B cell (primary cell): ENCODE measurements around the gene RUFY3.

ENCODE experiments used
- EZH2 ChIP-seq: IDR thresholded peaks from 2 replicates; pipeline ENCODE4 v1.6.1; 2012; ENCODE audit warnings: borderline replicate concordance, low read depth, mild to moderate bottlenecking, moderate library complexity, low read length; ENCODE audit not compliant: insufficient read depth, poor library complexity, severe bottlenecking
- TF ChIP-seq, protein P1 (sequence below): fragments of 200-600 bp; IDR thresholded peaks from one replicate; pipeline ENCODE4 v1.8.0; 2022; ENCODE audit warnings: antibody characterized with exemption, mild to moderate bottlenecking

DNA sequence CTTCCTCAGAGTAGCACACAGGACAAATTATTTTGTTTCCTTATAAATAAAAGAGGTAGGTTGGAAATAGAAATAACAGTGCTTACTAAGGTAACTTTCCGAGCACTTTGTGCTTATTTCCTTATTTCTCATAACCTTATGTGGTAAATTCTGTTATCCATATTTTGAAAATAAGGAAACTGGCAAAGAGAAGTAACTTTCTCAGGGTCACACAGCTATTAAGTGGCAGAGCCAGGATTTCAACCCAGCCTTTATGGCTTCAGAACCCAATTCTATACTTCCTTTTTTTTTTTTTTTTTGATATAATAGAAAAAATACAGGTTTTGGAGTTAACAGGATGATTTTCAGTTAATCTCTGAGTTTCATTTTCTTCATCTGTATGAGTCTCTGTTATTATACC is 30.1 kb upstream of the RUFY3 start:
- TF ChIP-seq, protein P1, sequence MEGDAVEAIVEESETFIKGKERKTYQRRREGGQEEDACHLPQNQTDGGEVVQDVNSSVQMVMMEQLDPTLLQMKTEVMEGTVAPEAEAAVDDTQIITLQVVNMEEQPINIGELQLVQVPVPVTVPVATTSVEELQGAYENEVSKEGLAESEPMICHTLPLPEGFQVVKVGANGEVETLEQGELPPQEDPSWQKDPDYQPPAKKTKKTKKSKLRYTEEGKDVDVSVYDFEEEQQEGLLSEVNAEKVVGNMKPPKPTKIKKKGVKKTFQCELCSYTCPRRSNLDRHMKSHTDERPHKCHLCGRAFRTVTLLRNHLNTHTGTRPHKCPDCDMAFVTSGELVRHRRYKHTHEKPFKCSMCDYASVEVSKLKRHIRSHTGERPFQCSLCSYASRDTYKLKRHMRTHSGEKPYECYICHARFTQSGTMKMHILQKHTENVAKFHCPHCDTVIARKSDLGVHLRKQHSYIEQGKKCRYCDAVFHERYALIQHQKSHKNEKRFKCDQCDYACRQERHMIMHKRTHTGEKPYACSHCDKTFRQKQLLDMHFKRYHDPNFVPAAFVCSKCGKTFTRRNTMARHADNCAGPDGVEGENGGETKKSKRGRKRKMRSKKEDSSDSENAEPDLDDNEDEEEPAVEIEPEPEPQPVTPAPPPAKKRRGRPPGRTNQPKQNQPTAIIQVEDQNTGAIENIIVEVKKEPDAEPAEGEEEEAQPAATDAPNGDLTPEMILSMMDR = no peak
- no peak for TF ChIP-seq EZH2
